Liver (tissue), 9 donors: ENCODE results near the gene FOXL1. TPM values are rescaled to one million over a fixed set of nuclear protein-coding genes. Genes with fewer than 3 reads are reported as not detected.

Experiments
- DNase-seq: peaks from one replicate; pipeline ENCODE4 v3.0.0-alpha.2; 2017; ENCODE audit warnings: low spot score
- H3K27ac ChIP-seq, 2 donors: one replicate each; pipeline ENCODE4 v1.7.0; 2013; ENCODE audit warnings: inconsistent platforms in 2 of 2, low read length in 2 of 2, control low read depth in 1 of 2, low read depth in 1 of 2, mild to moderate bottlenecking in 1 of 2
- H3K27me3 ChIP-seq, 4 donors: one replicate each; pipeline versions ENCODE4 v1.6.1 to v1.7.0; 2013; ENCODE audit warnings: low read length in 3 of 4, inconsistent platforms in 1 of 4, mild to moderate bottlenecking in 1 of 4, moderate library complexity in 1 of 4; ENCODE audit not compliant: control insufficient read depth in 4 of 4, insufficient read depth in 4 of 4
- H3K36me3 ChIP-seq, 4 donors: one replicate each; pipeline versions ENCODE4 v1.6.1 to v1.7.0; 2013; ENCODE audit warnings: low read length in 3 of 4, mild to moderate bottlenecking in 3 of 4, low read depth in 1 of 4, moderate library complexity in 1 of 4; ENCODE audit not compliant: control insufficient read depth in 4 of 4, insufficient read depth in 3 of 4
- H3K4me1 ChIP-seq, 4 donors: one replicate each; pipeline versions ENCODE4 v1.6.1 to v1.7.0; 2013; ENCODE audit warnings: low read length in 3 of 4, mild to moderate bottlenecking in 3 of 4, moderate library complexity in 1 of 4; ENCODE audit not compliant: control insufficient read depth in 4 of 4, insufficient read depth in 4 of 4
- H3K4me3 ChIP-seq, 3 donors: one replicate each; pipeline versions ENCODE4 v1.6.1 to v1.7.0; 2013; ENCODE audit warnings: low read length in 3 of 3, control low read depth in 1 of 3, low read depth in 1 of 3, mild to moderate bottlenecking in 1 of 3
- H3K9ac ChIP-seq, 2 donors: one replicate each; pipeline ENCODE4 v1.7.0; 2013; ENCODE audit warnings: low read length in 2 of 2, mild to moderate bottlenecking in 2 of 2, moderate library complexity in 2 of 2, control low read depth in 1 of 2, low read depth in 1 of 2
- H3K9me3 ChIP-seq, 4 donors: one replicate each; pipeline versions ENCODE4 v1.6.1 to v1.7.0; 2013; ENCODE audit warnings: low read length in 3 of 4; ENCODE audit not compliant: control insufficient read depth in 4 of 4
- ATF3 ChIP-seq: IDR thresholded peaks from 2 replicates; pipeline ENCODE4 v1.6.1; 2016; ENCODE audit warnings: antibody characterized with exemption
- CTCF ChIP-seq: fragments of 150-350 bp; IDR thresholded peaks from 2 replicates; pipeline ENCODE4 v1.5.1; 2017; ENCODE audit warnings: improper control_type of control experiment, low read depth, low read length; ENCODE audit not compliant: missing input control
- EGR1 ChIP-seq, 2 donors: IDR thresholded peaks; 2 replicates each; pipeline ENCODE4 v1.6.1; 2016 to 2018; ENCODE audit warnings: antibody characterized with exemption in 2 of 2, low read depth in 2 of 2
- FOXA1 ChIP-seq: IDR thresholded peaks from 2 replicates; pipeline ENCODE4 v1.6.1; 2016; ENCODE audit warnings: antibody characterized with exemption
- FOXA2 ChIP-seq: IDR thresholded peaks from 2 replicates; pipeline ENCODE4 v1.6.1; 2016; ENCODE audit warnings: antibody characterized with exemption
- GABPA ChIP-seq, 2 donors: IDR thresholded peaks in 1 of 2; conservative IDR thresholded peaks in 1 of 2; 2 replicates each; pipeline ENCODE4 v1.6.1; 2016; ENCODE audit warnings: antibody characterized with exemption in 2 of 2, mild to moderate bottlenecking in 1 of 2, moderate library complexity in 1 of 2
- HNF4A ChIP-seq, 2 donors: conservative IDR thresholded peaks; 2 replicates each; pipeline ENCODE4 v1.6.1; 2016; ENCODE audit warnings: antibody characterized with exemption in 2 of 2, mild to moderate bottlenecking in 2 of 2
- HNF4G ChIP-seq: IDR thresholded peaks from 2 replicates; pipeline ENCODE4 v1.6.1; 2016; ENCODE audit warnings: antibody characterized with exemption
- JUND ChIP-seq, 2 donors: IDR thresholded peaks; 2 replicates each; pipeline ENCODE4 v1.6.1; 2016; ENCODE audit warnings: antibody characterized with exemption in 2 of 2
- MAX ChIP-seq: IDR thresholded peaks from 2 replicates; pipeline ENCODE4 v1.6.1; 2016; ENCODE audit warnings: antibody characterized with exemption
- NR2F2 ChIP-seq: IDR thresholded peaks from 2 replicates; pipeline ENCODE4 v1.6.1; 2016; ENCODE audit warnings: antibody characterized with exemption
- RAD21 ChIP-seq, 2 donors: IDR thresholded peaks; 2 replicates each; pipeline ENCODE4 v1.6.1; 2016; ENCODE audit warnings: antibody characterized with exemption in 2 of 2, mild to moderate bottlenecking in 2 of 2
- REST ChIP-seq: IDR thresholded peaks from 2 replicates; pipeline ENCODE4 v1.6.1; 2016; ENCODE audit warnings: antibody characterized with exemption, mild to moderate bottlenecking
- RXRA ChIP-seq, 2 donors: IDR thresholded peaks; 2 replicates each; pipeline ENCODE4 v1.6.1; 2017 to 2018; ENCODE audit warnings: antibody characterized with exemption in 2 of 2, mild to moderate bottlenecking in 1 of 2
- SP1 ChIP-seq: IDR thresholded peaks from 2 replicates; pipeline ENCODE4 v1.6.1; 2018; ENCODE audit warnings: antibody characterized with exemption, mild to moderate bottlenecking
- TAF1 ChIP-seq: conservative IDR thresholded peaks from 2 replicates; pipeline ENCODE4 v1.6.1; 2016; ENCODE audit warnings: antibody characterized with exemption, mild to moderate bottlenecking
- YY1 ChIP-seq: IDR thresholded peaks from 2 replicates; pipeline ENCODE4 v1.6.1; 2016; ENCODE audit warnings: antibody characterized with exemption, mild to moderate bottlenecking
- ZBTB33 ChIP-seq: IDR thresholded peaks from 2 replicates; pipeline ENCODE4 v1.6.1; 2016; ENCODE audit warnings: antibody characterized with exemption
- WGBS: extraction: QIAGEN DNeasy Blood & Tissue Kit; methylation state at CpG from one replicate; pipeline ENCODE4 v1.1.7; 2013; 5-methylcytosine and 5-hydroxymethylcytosine counted together
- polyA plus RNA-seq, 2 donors: library from polyadenylated mRNA; stranded (reverse) in 1 of 2; unstranded in 1 of 2; fragments of 200-250 nt in 1 of 2; fragments of >200 nt in 1 of 2; fragmentation: Nextera tagmentation in 1 of 2; extraction: Ambion mirVana in 1 of 2; gene quantifications; one replicate each; pipeline versions ENCODE4 v1.2.1 to v1.2.3, GENCODE V29; 2013 to 2015
- total RNA-seq, 2 donors: library from RNA; depleted of rRNA; stranded (reverse); fragments of >200 nt; gene quantifications; one replicate each; pipeline ENCODE4 v1.2.3, GENCODE V29; 2014
- donor health status: healthy.
- donor health status: healthy.
- donor health status: healthy.
- donor health status: healthy.
- donor health status: healthy.

The FOXL1 gene
- total and polyA plus RNA-seq, 4 donors, result 0.05 to 0.06 TPM; not detected in 2

GRCh38 chr16:86626284-86626683 is 47.9 kb downstream of the FOXL1 start (continued):
- TF ChIP-seq REST, result no peak
- TF ChIP-seq ZBTB33, result no peak
- TF ChIP-seq RAD21 (IDR thresholded peaks at IDR 0.05), result no peak
- TF ChIP-seq YY1, result no peak
- TF ChIP-seq NR2F2, result no peak

- WGBS, result 90% methylated on average over 8 of the region's 8 CpGs
- Histone ChIP-seq H3K9me3 (no peaks in the 10 kb centered on the region), H3K27ac (no peak overlapping the region), H3K36me3 (no peaks in the 10 kb centered on the region), H3K27me3 (no peaks in the 10 kb centered on the region), H3K9ac (no peak overlapping the region), H3K4me3 (no peak overlapping the region), H3K4me1 (no peaks in the 10 kb centered on the region)
- no peak for DNase-seq
- TF ChIP-seq REST, result no peak
- TF ChIP-seq EGR1 (IDR thresholded peaks at IDR 0.05; ENCODE audit: low read depth in 2 of 2), result no peak
- no peak for TF ChIP-seq FOXA2
- no peak for TF ChIP-seq RAD21 (IDR thresholded peaks at IDR 0.05)
- TF ChIP-seq ATF3, result no peak
- TF ChIP-seq JUND (IDR thresholded peaks at IDR 0.05), result no peak
- no peak for TF ChIP-seq ZBTB33
- TF ChIP-seq SP1, result no peak
- TF ChIP-seq MAX, result no peak
- TF ChIP-seq CTCF, result no peak
- no peak for TF ChIP-seq GABPA (IDR thresholded peaks at IDR 0.05 in 1 of 2, conservative IDR thresholded peaks at IDR 0.05 in 1 of 2)
- no peak for TF ChIP-seq TAF1
- TF ChIP-seq NR2F2, result no peak
- TF ChIP-seq HNF4G, result no peak
- TF ChIP-seq FOXA1, result no peak
- no peak for TF ChIP-seq HNF4A (conservative IDR thresholded peaks at IDR 0.05)
- TF ChIP-seq YY1, result no peak
- TF ChIP-seq RXRA (IDR thresholded peaks at IDR 0.05), result no peak
Observed at GRCh38 chr16:86626966-86627365, 48.6 kb downstream of the FOXL1 start.
